ENCODE data around the gene MUS81. TPM values are rescaled to one million over a fixed set of nuclear protein-coding genes. Genes with fewer than 3 reads are reported as not detected.

The MUS81 gene
- total and polyA plus RNA-seq, 9 donors: 15.9 to 87.0 (median 55.7) TPM

- WGBS, 3 donors: 85 to 86% (median 85%) methylated on average over 13 of the region's 13 CpGs
- H3K9me3 ChIP-seq: no peaks in the 10 kb centered on the region
- TF ChIP-seq EP300 (IDR thresholded peaks at IDR 0.05) (no peak), CTCF (IDR thresholded peaks at IDR 0.05) (no peak), POLR2A (IDR thresholded peaks at IDR 0.05) (no peak)
- H3K27ac ChIP-seq: no peak overlapping the region
- no peaks in the 10 kb centered on the region for H3K36me3 ChIP-seq
- H3K4me3 ChIP-seq: no peak overlapping the region
- intact Hi-C loops (cut with DNase I): loop anchor here (5.0 to 10.0 kb wide), 4 partner anchors 82 to 1232 kb away; partner anchors contain the start of genes KDM2A (in 1 of the 4) and SART1 (in 1 of the 4)
- H3K27me3 ChIP-seq: no peaks in the 10 kb centered on the region
- DNase-seq: no peak
- peaks cover 3% of the 10 kb centered on the region for H3K4me1 ChIP-seq (ENCODE audit: insufficient read depth)
Observed at GRCh38 chr11:65883058-65883761, 23.0 kb downstream of the MUS81 start.

- Histone ChIP-seq H3K27me3 (no peaks in the 10 kb centered on the region), H3K4me3 (no peak overlapping the region), H3K9me3 (no peaks in the 10 kb centered on the region), H3K36me3 (no peaks in the 10 kb centered on the region), H3K27ac (no peak overlapping the region), H3K4me1 (ENCODE audit: insufficient read depth) (peaks cover 3% of the 10 kb centered on the region)
- peak in 2 of 5 donors; percentile 16 to 43 for DNase-seq
- TF ChIP-seq CTCF (IDR thresholded peaks at IDR 0.05): no peak
- TF ChIP-seq EP300 (IDR thresholded peaks at IDR 0.05): no peak
- TF ChIP-seq POLR2A (IDR thresholded peaks at IDR 0.05): no peak
- intact Hi-C loops (cut with DNase I): loop anchor here (2.0 to 10.0 kb wide), 5 partner anchors 81 to 1231 kb away; partner anchors contain the start of genes KDM2A (in 1 of the 4) and SART1 (in 1 of the 4)
- WGBS, 3 donors: 79 to 85% (median 79%) methylated on average over 23 to 28 of the region's 28 CpGs
Observed at GRCh38 chr11:65883786-65884715, 23.8 kb downstream of the MUS81 start.

GRCh38 chr11:65884716-65885092 lies 24.5 kb downstream of the MUS81 start:
- TF ChIP-seq EP300 (IDR thresholded peaks at IDR 0.05) (no peak), CTCF (IDR thresholded peaks at IDR 0.05) (peak; percentile 92 to 99 (median 98)), POLR2A (IDR thresholded peaks at IDR 0.05) (no peak)
- 17 to 24% (median 19%) methylated on average over 9 of the region's 9 CpGs for WGBS, 3 donors
- H3K36me3 ChIP-seq: no peaks in the 10 kb centered on the region
- H3K4me3 ChIP-seq: no peak overlapping the region
- no peak overlapping the region for H3K27ac ChIP-seq
- H3K27me3 ChIP-seq: no peaks in the 10 kb centered on the region
- peak; percentile 65 to 84 (median 77) for DNase-seq
- peaks cover 3% of the 10 kb centered on the region for H3K4me1 ChIP-seq (ENCODE audit: insufficient read depth)
- no peaks in the 10 kb centered on the region for H3K9me3 ChIP-seq
- intact Hi-C loops (cut with DNase I): loop anchor here (2.0 to 10.0 kb wide), 6 partner anchors 78 to 1230 kb away; partner anchors contain the start of genes SART1 (in 2 of the 4) and KDM2A (in 1 of the 4)

GRCh38 chr11:65885231-65885630 lies 25.0 kb downstream of the MUS81 start:
- Histone ChIP-seq H3K4me3 (no peak overlapping the region), H3K9me3 (no peaks in the 10 kb centered on the region), H3K4me1 (ENCODE audit: insufficient read depth) (peaks cover 7% of the 10 kb centered on the region), H3K27ac (no peak overlapping the region), H3K27me3 (no peaks in the 10 kb centered on the region), H3K36me3 (no peaks in the 10 kb centered on the region)
- no peak for DNase-seq
- 84 to 90% (median 89%) methylated on average over 7 of the region's 7 CpGs for WGBS, 3 donors
- intact Hi-C loops (cut with DNase I): loop anchor here in 2 of 4 donors (2.0 to 10.0 kb wide), 4 partner anchors 77 to 1230 kb away; partner anchors contain the start of genes SART1 (in 2 of the 2) and KDM2A (in 1 of the 2)
- TF ChIP-seq EP300 (IDR thresholded peaks at IDR 0.05): no peak
- TF ChIP-seq CTCF (IDR thresholded peaks at IDR 0.05): no peak
- TF ChIP-seq POLR2A (IDR thresholded peaks at IDR 0.05): no peak

All from ovary (tissue), 9 donors.